ENCODE data around the gene GTPBP1.
A peak's percentile ranks its signal among the peaks of the same experiment; 100 is the strongest.

Gene GTPBP1

GRCh38 chr22:38751422-38752346, 45.9 kb downstream of the GTPBP1 start:
- no peaks in the 10 kb centered on the region for H3K27me3 Mint-ChIP-seq
- H3K9me3 Mint-ChIP-seq (ENCODE audit: low read depth) = no peaks in the 10 kb centered on the region
- peak overlapping the region; percentile 92 for H3K4me3 Mint-ChIP-seq
- H3K36me3 Mint-ChIP-seq = no peaks in the 10 kb centered on the region
- H3K4me1 Mint-ChIP-seq (ENCODE audit: low read depth) = peaks cover 68% of the 10 kb centered on the region
- H3K27ac Mint-ChIP-seq = peak overlapping the region; percentile 99

- Mint-ChIP-seq H3K36me3 (no peaks in the 10 kb centered on the region), H3K27me3 (no peaks in the 10 kb centered on the region), H3K9me3 (ENCODE audit: low read depth) (no peaks in the 10 kb centered on the region), H3K4me3 (peak overlapping the region; percentile 92), H3K27ac (peak overlapping the region; percentile 99), H3K4me1 (ENCODE audit: low read depth) (peaks cover 79% of the 10 kb centered on the region)
Observed at GRCh38 chr22:38753948-38754750, 48.4 kb downstream of the GTPBP1 start.

GRCh38 chr22:38754751-38755154, 49.0 kb downstream of the GTPBP1 start:
- Mint-ChIP-seq H3K4me3 (peak overlapping the region; percentile 92), H3K27me3 (no peaks in the 10 kb centered on the region), H3K36me3 (no peaks in the 10 kb centered on the region), H3K9me3 (ENCODE audit: low read depth) (no peaks in the 10 kb centered on the region), H3K4me1 (ENCODE audit: low read depth) (peaks cover 78% of the 10 kb centered on the region), H3K27ac (peak overlapping the region; percentile 99)

GRCh38 chr22:38755155-38755910, 49.6 kb downstream of the GTPBP1 start:
- Mint-ChIP-seq H3K27me3 (no peaks in the 10 kb centered on the region), H3K36me3 (no peaks in the 10 kb centered on the region), H3K4me1 (ENCODE audit: low read depth) (peaks cover 73% of the 10 kb centered on the region), H3K9me3 (ENCODE audit: low read depth) (no peaks in the 10 kb centered on the region), H3K4me3 (peak overlapping the region; percentile 92), H3K27ac (peak overlapping the region; percentile 99)

GRCh38 chr22:38755911-38756532, 50.3 kb downstream of the GTPBP1 start, which contains the start of gene SUN2:
Gene SUN2, minus strand, starts transcription at chr22:38755998. Its CDS starts 3,370 bp downstream, at chr22:38752628.
- Mint-ChIP-seq H3K4me1 (ENCODE audit: low read depth) (peaks cover 69% of the 10 kb centered on the region), H3K9me3 (ENCODE audit: low read depth) (no peaks in the 10 kb centered on the region), H3K27me3 (no peaks in the 10 kb centered on the region), H3K36me3 (no peaks in the 10 kb centered on the region), H3K27ac (peak within 1 kb of the TSS; percentile 99), H3K4me3 (peak within 1 kb of the TSS; percentile 92)

- H3K27me3 Mint-ChIP-seq = no peaks in the 10 kb centered on the region
- H3K4me3 Mint-ChIP-seq = peak overlapping the region; percentile 92
- no peaks in the 10 kb centered on the region for H3K9me3 Mint-ChIP-seq (ENCODE audit: low read depth)
- no peaks in the 10 kb centered on the region for H3K36me3 Mint-ChIP-seq
- H3K4me1 Mint-ChIP-seq (ENCODE audit: low read depth) = peaks cover 60% of the 10 kb centered on the region
- peak overlapping the region; percentile 92 for H3K27ac Mint-ChIP-seq
Observed at GRCh38 chr22:38756711-38757463, 51.1 kb downstream of the GTPBP1 start.

GRCh38 chr22:38757464-38757757, 51.7 kb downstream of the GTPBP1 start:
- H3K9me3 Mint-ChIP-seq (ENCODE audit: low read depth) = no peaks in the 10 kb centered on the region
- no peaks in the 10 kb centered on the region for H3K36me3 Mint-ChIP-seq
- no peak overlapping the region for H3K27ac Mint-ChIP-seq
- no peaks in the 10 kb centered on the region for H3K27me3 Mint-ChIP-seq
- peak overlapping the region; percentile 92 for H3K4me3 Mint-ChIP-seq
- peaks cover 55% of the 10 kb centered on the region for H3K4me1 Mint-ChIP-seq (ENCODE audit: low read depth)

- H3K27me3 Mint-ChIP-seq = no peaks in the 10 kb centered on the region
- H3K27ac Mint-ChIP-seq = peak overlapping the region; percentile 80
- H3K4me3 Mint-ChIP-seq = peak overlapping the region; percentile 64
- H3K9me3 Mint-ChIP-seq (ENCODE audit: low read depth) = no peaks in the 10 kb centered on the region
- no peaks in the 10 kb centered on the region for H3K36me3 Mint-ChIP-seq
- H3K4me1 Mint-ChIP-seq (ENCODE audit: low read depth) = peaks cover 46% of the 10 kb centered on the region
Observed at GRCh38 chr22:38758276-38758945, 52.7 kb downstream of the GTPBP1 start.

GRCh38 chr22:38759005-38759404, 53.3 kb downstream of the GTPBP1 start:
- Mint-ChIP-seq H3K36me3 (no peaks in the 10 kb centered on the region), H3K9me3 (ENCODE audit: low read depth) (no peaks in the 10 kb centered on the region), H3K4me1 (ENCODE audit: low read depth) (peaks cover 40% of the 10 kb centered on the region), H3K27me3 (no peaks in the 10 kb centered on the region), H3K27ac (no peak overlapping the region), H3K4me3 (no peak overlapping the region)

GRCh38 chr22:38760477-38761201, 54.9 kb downstream of the GTPBP1 start:
- peaks cover 29% of the 10 kb centered on the region for H3K4me1 Mint-ChIP-seq (ENCODE audit: low read depth)

GRCh38 chr22:38761202-38762162, 55.7 kb downstream of the GTPBP1 start:
- no peak overlapping the region for H3K27ac Mint-ChIP-seq
- H3K4me1 Mint-ChIP-seq (ENCODE audit: low read depth) = peaks cover 31% of the 10 kb centered on the region
- H3K36me3 Mint-ChIP-seq = no peaks in the 10 kb centered on the region
- no peaks in the 10 kb centered on the region for H3K9me3 Mint-ChIP-seq (ENCODE audit: low read depth)
- no peak overlapping the region for H3K4me3 Mint-ChIP-seq
- no peaks in the 10 kb centered on the region for H3K27me3 Mint-ChIP-seq

More at GRCh38 chr22:38760477-38761201, 54.9 kb downstream of the GTPBP1 start:
- H3K9me3 Mint-ChIP-seq (ENCODE audit: low read depth) = no peaks in the 10 kb centered on the region
- no peaks in the 10 kb centered on the region for H3K27me3 Mint-ChIP-seq
- H3K36me3 Mint-ChIP-seq = no peaks in the 10 kb centered on the region
- H3K27ac Mint-ChIP-seq = no peak overlapping the region
- no peak overlapping the region for H3K4me3 Mint-ChIP-seq

- no peaks in the 10 kb centered on the region for H3K27me3 Mint-ChIP-seq
- no peak overlapping the region for H3K4me3 Mint-ChIP-seq
- peaks cover 21% of the 10 kb centered on the region for H3K4me1 Mint-ChIP-seq (ENCODE audit: low read depth)
- no peaks in the 10 kb centered on the region for H3K36me3 Mint-ChIP-seq
- no peaks in the 10 kb centered on the region for H3K9me3 Mint-ChIP-seq (ENCODE audit: low read depth)
- H3K27ac Mint-ChIP-seq = no peak overlapping the region
Observed at GRCh38 chr22:38762551-38762983, 56.8 kb downstream of the GTPBP1 start.
